ENCODE data around the gene KCNK4.

- TF ChIP-seq EZH2phosphoT487 (IDR thresholded peaks at IDR 0.05; ENCODE audit: insufficient read depth, low read depth) = no peak
- no peak for TF ChIP-seq EZH2 (IDR thresholded peaks at IDR 0.05; ENCODE audit: insufficient read depth, poor library complexity, severe bottlenecking)
Measured at GRCh38 chr11:64259533-64260067, 31.5 kb upstream of the KCNK4 start.
